ES-I3 (cell line): ENCODE results near the gene UNC13C.

ENCODE experiments used
- H3K36me3 ChIP-seq: 2 replicates; pipeline ENCODE4 v1.6.1; 2013; ENCODE audit warnings: mild to moderate bottlenecking, low read length, control low read depth, moderate library complexity; ENCODE audit not compliant: insufficient read depth
- H3K4me1 ChIP-seq: 2 replicates; pipeline ENCODE4 v1.6.1; 2013; ENCODE audit warnings: mild to moderate bottlenecking, control low read depth, low read length; ENCODE audit not compliant: insufficient read depth
- H3K9ac ChIP-seq: 2 replicates; pipeline ENCODE4 v1.6.1; 2013; ENCODE audit warnings: low read depth, mild to moderate bottlenecking, low read length, moderate library complexity
- H3K9me3 ChIP-seq: 2 replicates; pipeline ENCODE4 v1.6.1; 2013; ENCODE audit warnings: mild to moderate bottlenecking, low read length, moderate library complexity; ENCODE audit not compliant: control insufficient read depth, insufficient read depth

Gene UNC13C

GRCh38 chr15:54521206-54521605, 543.0 kb downstream of the UNC13C start:
- Histone ChIP-seq H3K9ac (no peak overlapping the region), H3K9me3 (no peaks in the 10 kb centered on the region), H3K4me1 (no peaks in the 10 kb centered on the region), H3K36me3 (no peaks in the 10 kb centered on the region)

GRCh38 chr15:54528021-54528420, 549.8 kb downstream of the UNC13C start:
- no peaks in the 10 kb centered on the region; the same call in 1 of the 2 replicates for H3K4me1 ChIP-seq
- no peaks in the 10 kb centered on the region for H3K9me3 ChIP-seq
- H3K36me3 ChIP-seq, result no peaks in the 10 kb centered on the region
- no peak overlapping the region for H3K9ac ChIP-seq

- H3K36me3 ChIP-seq, result no peaks in the 10 kb centered on the region
These were observed 562.5 kb downstream of the UNC13C start for GRCh38 chr15:54540721-54541120.

GRCh38 chr15:54547491-54547890, 569.2 kb downstream of the UNC13C start:
- no peaks in the 10 kb centered on the region for H3K36me3 ChIP-seq
- no peaks in the 10 kb centered on the region for H3K9me3 ChIP-seq
- no peaks in the 10 kb centered on the region for H3K4me1 ChIP-seq
- no peak overlapping the region for H3K9ac ChIP-seq

More at GRCh38 chr15:54540721-54541120, 562.5 kb downstream of the UNC13C start:
- no peaks in the 10 kb centered on the region for H3K4me1 ChIP-seq
- no peaks in the 10 kb centered on the region for H3K9me3 ChIP-seq
- H3K9ac ChIP-seq, result no peak overlapping the region

GRCh38 chr15:54550954-54551353, 572.7 kb downstream of the UNC13C start:
- Histone ChIP-seq H3K4me1 (no peaks in the 10 kb centered on the region), H3K9ac (no peak overlapping the region), H3K9me3 (no peaks in the 10 kb centered on the region), H3K36me3 (no peaks in the 10 kb centered on the region)

- H3K36me3 ChIP-seq, result no peaks in the 10 kb centered on the region
- no peak overlapping the region for H3K9ac ChIP-seq
- H3K4me1 ChIP-seq, result no peaks in the 10 kb centered on the region
- H3K9me3 ChIP-seq, result no peaks in the 10 kb centered on the region
These were observed 578.0 kb downstream of the UNC13C start for GRCh38 chr15:54556231-54556630.

GRCh38 chr15:54559405-54560069, 581.3 kb downstream of the UNC13C start:
- H3K9me3 ChIP-seq, result no peaks in the 10 kb centered on the region
- H3K36me3 ChIP-seq, result no peaks in the 10 kb centered on the region
- no peak overlapping the region for H3K9ac ChIP-seq
- H3K4me1 ChIP-seq, result no peaks in the 10 kb centered on the region

GRCh38 chr15:54560417-54560816, 582.2 kb downstream of the UNC13C start:
- Histone ChIP-seq H3K9ac (no peak overlapping the region), H3K9me3 (no peaks in the 10 kb centered on the region), H3K4me1 (no peaks in the 10 kb centered on the region), H3K36me3 (no peaks in the 10 kb centered on the region)

- H3K4me1 ChIP-seq, result no peaks in the 10 kb centered on the region
These were observed 585.9 kb downstream of the UNC13C start for GRCh38 chr15:54564166-54564565.

GRCh38 chr15:54566654-54567053, 588.4 kb downstream of the UNC13C start:
- Histone ChIP-seq H3K9me3 (no peaks in the 10 kb centered on the region), H3K4me1 (no peaks in the 10 kb centered on the region), H3K9ac (no peak overlapping the region), H3K36me3 (no peaks in the 10 kb centered on the region)

More at GRCh38 chr15:54564166-54564565, 585.9 kb downstream of the UNC13C start:
- no peaks in the 10 kb centered on the region for H3K9me3 ChIP-seq
- no peaks in the 10 kb centered on the region for H3K36me3 ChIP-seq
- H3K9ac ChIP-seq, result no peak overlapping the region

GRCh38 chr15:54567408-54568035, 589.3 kb downstream of the UNC13C start:
- H3K4me1 ChIP-seq, result no peaks in the 10 kb centered on the region
- no peak overlapping the region for H3K9ac ChIP-seq
- no peaks in the 10 kb centered on the region for H3K9me3 ChIP-seq
- no peaks in the 10 kb centered on the region for H3K36me3 ChIP-seq

GRCh38 chr15:54568381-54568780, 590.1 kb downstream of the UNC13C start:
- no peaks in the 10 kb centered on the region for H3K36me3 ChIP-seq
- H3K4me1 ChIP-seq, result no peaks in the 10 kb centered on the region
- no peaks in the 10 kb centered on the region for H3K9me3 ChIP-seq
- H3K9ac ChIP-seq, result no peak overlapping the region

- H3K4me1 ChIP-seq, result no peaks in the 10 kb centered on the region
- no peaks in the 10 kb centered on the region for H3K9me3 ChIP-seq
- no peaks in the 10 kb centered on the region for H3K36me3 ChIP-seq
- H3K9ac ChIP-seq, result no peak overlapping the region
These were observed 593.3 kb downstream of the UNC13C start for GRCh38 chr15:54571576-54571975.

- Histone ChIP-seq H3K36me3 (no peaks in the 10 kb centered on the region), H3K4me1 (no peaks in the 10 kb centered on the region), H3K9ac (no peak overlapping the region), H3K9me3 (no peaks in the 10 kb centered on the region)
These were observed 597.3 kb downstream of the UNC13C start for GRCh38 chr15:54575586-54575985.

- Histone ChIP-seq H3K4me1 (no peaks in the 10 kb centered on the region), H3K9me3 (no peaks in the 10 kb centered on the region), H3K9ac (no peak overlapping the region), H3K36me3 (no peaks in the 10 kb centered on the region)
These were observed 598.2 kb downstream of the UNC13C start for GRCh38 chr15:54576298-54576935.
